ENCODE results near the gene PRSS27.
"Not testable (repeated sequence)": the region's sequence is repeated elsewhere in the genome, so short reads cannot be mapped to it uniquely, and the experiment has no call there.

The PRSS27 gene

GRCh38 chr16:2692251-2692947 lies 27.6 kb downstream of the PRSS27 start:
- peak; percentile 45 for DNase-seq

DNA sequence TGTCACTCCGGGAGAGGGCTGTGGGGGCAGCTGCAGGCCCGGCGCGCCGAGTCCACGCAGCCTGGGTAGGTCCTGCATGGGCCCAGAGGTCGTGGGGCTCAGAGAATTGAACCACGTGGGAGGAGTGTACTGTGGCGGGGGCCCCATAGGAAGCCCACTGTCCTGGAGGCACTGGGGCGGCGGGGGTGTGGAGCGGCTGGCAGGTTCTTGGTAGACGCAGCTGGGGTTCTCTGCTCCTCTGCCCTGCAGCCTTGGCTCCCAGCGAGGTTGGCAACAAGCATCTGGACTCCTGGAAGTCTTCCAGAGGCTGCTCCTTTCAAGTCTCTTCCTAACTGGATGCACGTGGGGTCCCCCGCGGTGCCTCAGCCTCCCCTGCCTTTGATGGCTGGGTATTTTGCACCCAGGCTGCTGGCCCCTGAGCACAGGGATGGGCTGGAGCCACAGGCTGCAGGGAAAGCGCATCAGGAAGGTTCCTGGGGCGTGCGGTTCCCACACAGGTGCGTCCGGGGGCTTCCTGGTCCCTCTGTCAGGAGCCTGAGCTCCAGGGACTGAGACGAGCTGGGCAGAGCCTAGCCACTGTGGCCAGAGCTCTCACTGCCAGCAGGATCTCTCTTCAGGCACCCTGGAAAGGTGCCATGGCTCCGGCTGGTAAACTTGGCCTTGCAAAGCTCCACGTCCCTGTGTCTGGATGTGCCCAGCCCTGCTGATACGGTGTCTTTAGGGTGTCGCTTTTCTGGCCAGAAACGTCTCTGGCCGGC lies 28.4 kb downstream of the PRSS27 start:
- no peak for DNase-seq

DNA sequence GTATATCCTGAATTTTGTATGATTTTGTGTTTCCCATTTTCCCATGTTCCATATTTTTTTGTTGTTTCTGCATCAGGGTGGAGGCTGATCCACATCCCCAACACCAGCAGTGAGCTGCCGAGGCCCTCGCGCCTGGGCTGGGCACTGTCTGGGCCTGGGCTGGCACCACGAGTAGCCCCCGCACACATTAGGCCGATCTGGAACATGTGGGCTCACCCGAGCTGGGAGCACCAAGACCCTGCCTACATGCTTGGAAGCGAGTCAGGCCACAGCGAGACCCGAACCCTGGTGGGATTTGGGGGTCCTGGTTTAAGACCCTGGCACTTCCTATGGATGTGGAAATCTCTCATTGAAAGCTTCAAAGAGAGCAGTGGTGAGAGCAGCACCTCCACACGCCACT lies 29.2 kb downstream of the PRSS27 start:
- DNase-seq, result no peak

- peak; percentile 31 for DNase-seq
Measured at GRCh38 chr16:2689968-2690801, 29.8 kb downstream of the PRSS27 start.

GRCh38 chr16:2689422-2689821 lies 30.6 kb downstream of the PRSS27 start:
- not testable (repeated sequence) for DNase-seq

GRCh38 chr16:2687531-2688308 lies 32.3 kb downstream of the PRSS27 start:
- no peak for DNase-seq

- peak; percentile 94 for DNase-seq
Measured at GRCh38 chr16:2686912-2687507, 33.0 kb downstream of the PRSS27 start.

DNA sequence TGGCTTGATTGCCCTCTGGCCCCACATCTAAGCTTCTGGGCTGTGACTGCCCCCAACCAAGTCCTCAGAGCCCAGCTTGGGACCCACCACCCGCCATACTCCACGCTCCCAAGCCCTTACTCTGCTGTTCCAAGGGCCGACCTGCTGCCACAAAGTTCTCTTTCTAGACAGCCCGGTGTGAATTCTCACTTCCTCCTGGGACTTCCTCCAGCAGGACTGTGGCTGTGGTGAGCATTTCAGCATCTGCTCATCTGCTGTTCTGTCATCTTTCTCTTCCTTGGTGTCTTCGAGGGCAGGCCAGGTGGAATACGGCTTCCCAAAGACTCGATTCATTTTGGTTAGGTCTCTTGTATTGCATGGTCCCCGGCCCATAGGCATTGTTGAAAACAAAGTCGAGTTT lies 33.9 kb downstream of the PRSS27 start:
- DNase-seq, result not testable (repeated sequence)

- DNase-seq, result not testable (repeated sequence)
Measured at GRCh38 chr16:2683041-2683440, 37.0 kb downstream of the PRSS27 start.

DNA sequence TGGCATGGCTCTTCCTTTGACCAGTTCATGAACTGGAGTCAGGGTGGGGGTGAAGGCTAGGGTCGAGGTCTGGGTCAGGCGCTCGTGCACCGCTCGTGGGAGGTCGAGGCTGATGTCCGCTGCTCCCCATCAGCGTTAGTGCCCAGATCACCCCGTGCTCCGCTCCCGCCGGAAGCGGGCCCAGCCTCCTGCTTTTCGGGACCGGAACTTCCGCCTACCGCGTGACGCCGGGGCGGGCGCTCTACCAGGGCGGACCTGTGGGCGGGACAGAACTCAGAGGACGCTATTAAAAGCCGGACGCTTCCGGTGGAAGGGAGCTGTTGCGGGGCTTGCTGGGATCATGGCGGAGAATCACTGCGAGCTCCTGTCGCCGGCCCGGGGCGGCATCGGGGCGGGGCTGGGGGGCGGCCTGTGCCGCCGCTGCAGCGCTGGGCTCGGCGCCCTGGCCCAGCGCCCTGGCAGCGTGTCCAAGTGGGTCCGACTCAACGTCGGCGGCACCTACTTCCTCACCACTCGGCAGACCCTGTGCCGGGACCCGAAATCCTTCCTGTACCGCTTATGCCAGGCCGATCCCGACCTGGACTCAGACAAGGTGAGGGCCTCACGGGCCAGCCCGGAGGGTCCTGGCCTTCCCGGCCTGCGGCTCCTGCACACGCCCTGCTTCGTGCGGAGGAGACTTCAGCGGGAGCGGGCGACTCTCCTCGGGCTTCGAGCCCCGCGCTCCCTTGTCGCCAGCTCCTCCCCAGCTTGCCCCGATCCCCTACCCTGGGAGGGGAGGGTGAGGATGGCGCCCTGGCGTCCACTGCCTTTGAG lies 37.6 kb downstream of the PRSS27 start, which contains the start of gene KCTD5:
Gene KCTD5, plus strand, starts transcription at position 315 of the 813 bp plus-strand sequence. Its CDS starts 26 bp downstream, at position 341.
- peak; percentile 93 for DNase-seq

- not testable (repeated sequence) for DNase-seq
Measured at GRCh38 chr16:2680360-2680759, 39.7 kb downstream of the PRSS27 start.

DNA sequence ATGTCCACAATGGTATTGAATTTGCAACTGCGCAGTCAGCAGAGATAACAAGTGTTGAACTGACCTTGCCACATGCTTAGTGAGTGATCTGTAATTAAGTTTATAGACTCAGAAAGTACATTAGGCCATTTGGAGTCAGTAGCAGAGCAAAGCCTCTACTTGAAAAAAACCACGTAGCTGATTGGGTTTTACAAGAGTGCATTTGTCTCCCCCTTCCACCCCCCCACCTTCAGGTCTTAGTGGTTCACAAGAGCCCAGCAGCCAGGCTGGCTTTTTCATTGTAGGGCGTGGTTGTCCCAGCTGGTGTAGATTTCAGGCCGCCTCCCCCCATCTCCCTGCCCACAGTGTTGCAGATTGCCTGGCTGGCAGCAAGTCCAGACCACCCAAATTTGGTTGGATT lies 40.1 kb downstream of the PRSS27 start:
- DNase-seq, result not testable (repeated sequence)

- not testable (repeated sequence) for DNase-seq
Measured at GRCh38 chr16:2678206-2678965, 41.6 kb downstream of the PRSS27 start.

- not testable (repeated sequence) for DNase-seq
Measured at GRCh38 chr16:2676937-2677336, 43.1 kb downstream of the PRSS27 start.

- no peak for DNase-seq
Measured at GRCh38 chr16:2675714-2676113, 44.3 kb downstream of the PRSS27 start.

DNA sequence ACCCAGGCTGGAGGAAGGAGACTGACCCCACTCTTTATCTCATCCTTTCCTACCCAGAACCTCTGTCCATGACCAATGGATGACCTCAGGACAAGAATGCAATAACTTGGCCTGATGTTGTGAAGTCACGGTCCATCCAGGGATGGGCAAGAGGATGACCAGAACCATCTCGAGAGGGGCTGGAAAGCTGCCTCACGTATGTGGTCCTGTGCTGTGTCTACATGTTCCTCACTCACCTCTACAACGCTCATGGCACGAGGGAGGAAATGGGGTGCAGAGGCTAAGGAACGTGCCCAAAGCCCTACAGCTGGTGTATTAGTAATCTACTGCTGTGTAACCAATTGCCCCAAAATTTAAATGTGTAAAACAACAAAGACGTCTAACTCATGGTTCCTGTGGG lies 45.0 kb downstream of the PRSS27 start:
- DNase-seq, result no peak

DNA sequence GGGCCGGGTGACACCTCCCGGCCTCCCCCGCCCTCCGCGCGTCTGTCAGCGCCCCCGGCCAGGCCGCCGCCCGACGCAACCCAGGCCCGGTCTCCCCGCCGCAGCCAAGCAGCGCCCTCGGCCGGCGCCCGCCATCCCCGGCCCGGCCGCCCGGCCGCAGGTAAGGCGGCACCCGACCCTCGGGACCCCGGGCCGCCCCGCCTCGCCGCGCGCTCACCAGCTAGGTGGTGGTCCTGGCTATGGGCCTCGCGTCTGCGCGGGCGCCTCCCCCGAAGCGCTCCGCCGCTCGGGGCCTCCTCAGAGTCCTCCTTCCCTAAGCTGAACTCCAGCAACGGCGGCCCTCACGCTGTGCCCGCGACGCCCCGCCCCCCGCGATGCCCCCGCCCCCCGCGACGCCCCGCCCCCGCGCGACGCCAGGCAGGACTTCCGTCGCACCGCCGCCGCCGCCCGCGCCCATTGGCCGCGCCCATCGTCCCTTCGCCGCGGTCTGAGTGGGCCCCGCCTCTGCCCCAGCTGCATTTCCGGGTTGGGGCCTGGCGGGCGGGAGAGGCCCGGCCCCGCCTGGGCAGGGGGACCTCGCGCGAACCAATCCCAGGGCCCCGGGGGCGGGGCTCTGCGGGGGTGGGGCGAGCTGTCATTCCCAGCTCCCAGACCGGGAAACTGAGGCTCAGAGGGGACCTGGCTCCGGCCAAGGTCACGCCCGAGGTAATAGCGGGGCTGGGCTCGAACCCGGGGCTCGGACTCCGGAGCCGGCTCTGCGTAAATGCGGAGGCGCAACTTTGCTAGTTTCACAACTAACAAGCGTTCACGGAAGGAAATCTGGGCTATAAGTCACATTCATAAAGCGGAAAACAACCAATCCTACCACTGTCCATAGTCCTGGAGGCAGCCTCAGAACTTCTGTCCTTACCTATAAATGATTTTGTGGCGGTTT lies 46.7 kb downstream of the PRSS27 start:
- peak; percentile 91 for DNase-seq

DNA sequence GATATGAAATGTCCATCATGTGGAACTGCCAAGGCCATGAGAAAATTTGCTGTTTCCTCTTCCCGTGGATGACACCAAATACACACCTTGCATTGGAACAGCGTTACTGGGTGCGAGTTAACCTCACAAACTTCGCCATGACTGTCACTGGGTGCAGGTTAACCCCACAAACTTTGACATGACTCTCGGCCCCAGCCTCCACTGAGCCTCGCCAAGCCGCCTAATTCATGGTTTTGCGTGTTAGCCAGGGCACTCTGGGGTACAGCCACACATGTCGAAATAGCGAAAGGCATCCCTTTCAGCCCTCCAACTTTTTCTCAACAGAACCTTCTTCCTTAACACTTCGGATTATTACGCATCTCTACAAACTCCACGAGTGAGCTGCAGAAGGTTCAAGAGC lies 48.3 kb downstream of the PRSS27 start:
- no peak for DNase-seq

DNA sequence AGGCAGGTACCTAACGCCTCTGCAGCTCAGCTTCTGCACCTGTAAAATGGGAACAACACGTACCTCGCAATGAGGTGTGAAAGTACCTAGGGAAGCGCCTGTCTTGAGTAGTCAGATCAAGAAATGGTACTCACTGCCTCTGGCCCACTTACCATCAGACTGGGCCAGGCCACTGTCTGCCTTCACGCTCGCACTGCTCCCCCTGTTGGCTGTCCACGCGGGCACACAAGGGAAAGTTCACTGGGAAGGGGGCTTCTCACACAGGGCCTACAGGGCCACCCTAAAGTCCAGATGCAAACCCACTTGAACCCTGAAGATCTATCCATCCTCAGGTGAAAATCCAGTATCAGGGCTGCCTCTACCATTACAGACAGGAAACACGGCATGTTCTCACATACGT lies 48.8 kb downstream of the PRSS27 start:
- DNase-seq, result not testable (repeated sequence)

All from MV-4-11 (cell line).